HepG2 (cell line): ENCODE results near the gene LRRC4C. TPM values are rescaled to one million over a fixed set of nuclear protein-coding genes. Genes with fewer than 3 reads are reported as not detected.

Experiments used
- ATAC-seq: fragments of 200-7000 bp; cut with Tn5 transposase; 3 replicates; pipeline ENCODE4 v1.9.1; 2020; ENCODE audit warnings: mild to moderate bottlenecking, moderate library complexity
- BruUV-seq: library from RNA; stranded (reverse); fragments of 400-500 nt; replicated peaks from 2 replicates; lab custom pipeline; 2021; lab: Mats Ljungman, UMichigan
- CTCF ChIA-PET: fragments of 300-600 bp; formaldehyde crosslinking; extraction: SDS; loops from one replicate; lab custom pipeline; 2021; ENCODE audit warnings: low total read pairs, inconsistent platforms, low intra/inter-chr PET ratio; lab: Yijun Ruan, JAX
- POLR2A ChIA-PET: fragments of 350-600 bp; sonication (Branson Sonifier 250); formaldehyde crosslinking; loops from one replicate; lab custom pipeline; 2020; ENCODE audit warnings: antibody characterized with exemption, inconsistent platforms; lab: Yijun Ruan, JAX
- DNase-seq: peaks from one replicate; pipeline ENCODE4 v3.0.0-alpha.2; 2015; ENCODE audit warnings: low spot score
- FAIRE-seq: peaks from 3 replicates; lab custom pipeline; 2011; peaks lifted over from hg19 to GRCh38; lab: Jason Lieb, UNC
- H2AFZ ChIP-seq: one replicate; pipeline ENCODE4 v1.6.1; 2011; ENCODE audit warnings: low read length, inconsistent platforms
- H3K27ac ChIP-seq: fragments of 300-600 bp; 3 replicates; pipeline ENCODE4 v1.8.0; 2011; ENCODE audit warnings: mixed run types, mild to moderate bottlenecking, mixed read lengths, low read length, inconsistent platforms; ENCODE audit not compliant: insufficient read depth; ENCODE audit errors: extremely low read length
- H3K27me3 ChIP-seq, 2 experiments: fragments of 200-600 bp in 1 of 2; 2 replicates in 1 of 2; 3 replicates in 1 of 2; pipeline versions ENCODE4 v1.6.0 to v1.8.0; 2011; ENCODE audit warnings: low read length in 2 of 2, mild to moderate bottlenecking in 2 of 2, moderate library complexity in 2 of 2, inconsistent platforms in 1 of 2; ENCODE audit not compliant: insufficient read depth in 2 of 2, control insufficient read depth in 1 of 2
- H3K36me3 ChIP-seq, 2 experiments: fragments of 200-600 bp in 1 of 2; replicated peaks in 1 of 2; 2 replicates in 1 of 2; 3 replicates in 1 of 2; pipeline versions ENCODE4 v1.5.1 to v1.8.0; 2011; ENCODE audit warnings: low read length in 2 of 2, inconsistent platforms in 1 of 2; ENCODE audit not compliant: insufficient read depth in 2 of 2, control insufficient read depth in 1 of 2
- H3K4me1 ChIP-seq: 2 replicates; pipeline ENCODE4 v1.5.1; 2012; ENCODE audit warnings: low read length, inconsistent platforms; ENCODE audit not compliant: insufficient read depth
- H3K4me2 ChIP-seq: 2 replicates; pipeline ENCODE4 v1.6.0; 2011; ENCODE audit warnings: low read depth, low read length, inconsistent platforms
- H3K4me3 ChIP-seq, 3 experiments: fragments of 200-600 bp in 1 of 3; sonication (generic), shearing (Covaris generic) in 1 of 3; replicated peaks in 1 of 3; 2 replicates each; pipeline ENCODE4 v1.5.1; 2011 to 2016; ENCODE audit warnings: low read length in 3 of 3, inconsistent platforms in 2 of 3, low read depth in 2 of 3, mild to moderate bottlenecking in 2 of 3, control low read depth in 1 of 3, mixed read lengths in 1 of 3; ENCODE audit not compliant: insufficient read depth in 1 of 3
- H3K79me2 ChIP-seq: one replicate; pipeline ENCODE4 v1.6.1; 2011; ENCODE audit warnings: low read length, inconsistent platforms; ENCODE audit not compliant: insufficient read depth
- H3K9ac ChIP-seq: 2 replicates; pipeline ENCODE4 v1.6.0; 2011; ENCODE audit warnings: mild to moderate bottlenecking, low read depth, low read length, inconsistent platforms; ENCODE audit not compliant: insufficient read depth
- H3K9me3 ChIP-seq: 2 replicates; pipeline ENCODE4 v1.5.1; 2012; ENCODE audit warnings: mild to moderate bottlenecking, low read length
- H4K20me1 ChIP-seq: 2 replicates; pipeline ENCODE4 v1.6.0; 2011; ENCODE audit warnings: inconsistent platforms, mild to moderate bottlenecking, low read length, moderate library complexity; ENCODE audit not compliant: insufficient read depth
- ATF1 ChIP-seq: IDR thresholded peaks from 2 replicates; pipeline ENCODE4 v1.6.1; 2016; ENCODE audit warnings: mild to moderate bottlenecking, control low read depth
- ETS1 ChIP-seq: sonication (generic); formaldehyde crosslinking; IDR thresholded peaks from 2 replicates; pipeline ENCODE4 v1.4.0; 2020; ENCODE audit warnings: missing genetic modification reagents
- HOMEZ ChIP-seq: IDR thresholded peaks from 2 replicates; pipeline ENCODE4 v1.6.1; 2016; ENCODE audit warnings: low read depth
- KMT2A ChIP-seq: sonication (generic); formaldehyde crosslinking; IDR thresholded peaks from 2 replicates; pipeline ENCODE4 v1.4.0; 2020; ENCODE audit warnings: missing genetic modification reagents
- SMARCC2 ChIP-seq: fragments of 450-650 bp; IDR thresholded peaks from 2 replicates; pipeline ENCODE4 v1.6.1; 2017; ENCODE audit warnings: antibody characterized with exemption, mild to moderate bottlenecking
- SMYD3 ChIP-seq: sonication (generic); formaldehyde crosslinking; IDR thresholded peaks from 2 replicates; pipeline ENCODE4 v1.8.1; 2023; ENCODE audit warnings: mild to moderate bottlenecking, missing genetic modification reagents
- SPEN ChIP-seq: sonication (generic); formaldehyde crosslinking; IDR thresholded peaks from 2 replicates; pipeline ENCODE4 v1.5.1; 2020; ENCODE audit warnings: low read depth, mild to moderate bottlenecking, missing genetic modification reagents
- TBX3 ChIP-seq: fragments of 450-650 bp; IDR thresholded peaks from 2 replicates; pipeline ENCODE4 v1.6.1; 2017; ENCODE audit warnings: antibody characterized with exemption, mild to moderate bottlenecking, inconsistent platforms, borderline replicate concordance
- TSC22D2 ChIP-seq: sonication (generic); formaldehyde crosslinking; IDR thresholded peaks from 2 replicates; pipeline ENCODE4 v1.5.1; 2020; ENCODE audit warnings: missing genetic modification reagents, mild to moderate bottlenecking, borderline replicate concordance
- ZNF614 ChIP-seq: IDR thresholded peaks from 2 replicates; pipeline ENCODE4 v1.6.1; 2018; ENCODE audit warnings: missing biosample characterization, missing genetic modification reagents, inconsistent platforms, borderline replicate concordance
- WGBS: methylation state at CpG from one replicate; pipeline ENCODE4 v1.1.6; 2017; ENCODE audit warnings: low lambda C conversion rate; 5-methylcytosine and 5-hydroxymethylcytosine counted together
- in situ Hi-C: cut with HindIII; loops from 2 replicates; pipeline ENCODE4 v1.10.0; 2017; ENCODE audit warnings: low pct_unique_long_range_greater_than_20kb; ENCODE audit not compliant: extremely low pct_ligation_motif_present
- intact Hi-C: fragments of 100-400 bp; cut with micrococcal nuclease; formaldehyde crosslinking; loops from one replicate; pipeline ENCODE4 v1.10.0; 2022; ENCODE audit not compliant: unreplicated experiment
- polyA plus RNA-seq, 8 experiments: library from polyadenylated mRNA; depleted of rRNA in 3 of 8; stranded (reverse) in 7 of 8; unstranded in 1 of 8; fragments of >200 nt; fragmentation: Illumina TruSeq in 4 of 8; extraction: Trizol in 4 of 8; gene quantifications; 2 replicates each; pipeline versions ENCODE4 v1.2.1 to v1.2.3, GENCODE V29; 2011 to 2016; ENCODE audit warnings: low read depth in 4 of 8, missing spikeins in 1 of 8, mixed read lengths in 1 of 8; ENCODE audit not compliant: insufficient read depth in 1 of 8
- total RNA-seq, 5 experiments: library from RNA; depleted of rRNA; stranded (reverse); fragments of >200 nt; fragmentation: Illumina TruSeq; extraction: Trizol; gene quantifications; 2 replicates each; pipeline ENCODE4 v1.2.3, GENCODE V29; 2016; ENCODE audit warnings: low read depth in 1 of 5

The LRRC4C gene
- total and polyA plus RNA-seq, 2 of the 13 experiments (the other 11 are each of a cell fraction or from before 2014, with no cell fraction given) = not detected

GRCh38 chr11:40104941-40105550 lies 1354.4 kb downstream of the LRRC4C start:
- intact Hi-C loops = no loop called here
- DNase-seq (no peak), ATAC-seq (no peak), FAIRE-seq (no peak)
- H3K9me3 ChIP-seq = 0 out of 2 replicates have a peak, but pooled peaks cover 1% of the 10 kb centered on the region
- WGBS = 9% methylated on average over 5 of the region's 5 CpGs
- no peak overlapping the region for H3K27ac ChIP-seq
- H4K20me1 ChIP-seq = no peaks in the 10 kb centered on the region
- in situ Hi-C loops = no loop called here
- H3K4me2 ChIP-seq = no peak overlapping the region
- no peaks in the 10 kb centered on the region for H3K79me2 ChIP-seq
- ChIA-PET CTCF (no interaction called here), POLR2A (no interaction called here)
- H2AFZ ChIP-seq = no peak overlapping the region
- H3K4me1 ChIP-seq = no peaks in the 10 kb centered on the region
- no TSS peak for BruUV-seq
- H3K4me3 ChIP-seq = no peak overlapping the region
- TF ChIP-seq TSC22D2 (CRISPR knock-in tag) (no peak), ZNF614 (CRISPR knock-in tag) (no peak), SMARCC2 (no peak), ATF1 (CRISPR knock-in tag) (no peak), SPEN (no peak), KMT2A (no peak), SMYD3 (no peak), ETS1 (CRISPR knock-in tag) (no peak), HOMEZ (CRISPR knock-in tag) (no peak), TBX3 (no peak)
- no peaks in the 10 kb centered on the region for H3K36me3 ChIP-seq
- H3K9ac ChIP-seq = no peak overlapping the region
- H3K27me3 ChIP-seq = no peaks in the 10 kb centered on the region
